DOHH2 (cell line): ENCODE measurements around the gene AKAP8L.

ENCODE experiments used
- H3F3A ChIP-seq: fragments of 200-600 bp; sonication (generic), shearing (Covaris generic); 2 replicates; pipeline ENCODE4 v1.6.0; 2016; ENCODE audit warnings: antibody characterized with exemption, mild to moderate bottlenecking; ENCODE audit not compliant: control insufficient read depth, insufficient read depth
- H3K27ac ChIP-seq: fragments of 200-600 bp; sonication (generic); 2 replicates; pipeline ENCODE4 v1.5.1; 2014; ENCODE audit warnings: low read depth, mild to moderate bottlenecking, low read length, moderate library complexity
- H3K27me3 ChIP-seq: fragments of 200-600 bp; sonication (generic); 2 replicates; pipeline ENCODE4 v1.6.1; 2014; ENCODE audit warnings: mild to moderate bottlenecking, low read length, mixed read lengths; ENCODE audit not compliant: control insufficient read depth
- H3K36me3 ChIP-seq: fragments of 200-600 bp; sonication (generic); 2 replicates; pipeline ENCODE4 v1.6.1; 2014; ENCODE audit warnings: mild to moderate bottlenecking, low read length, moderate library complexity, mixed read lengths; ENCODE audit not compliant: control insufficient read depth
- H3K4me1 ChIP-seq: fragments of 200-600 bp; sonication (generic); 2 replicates; pipeline ENCODE4 v1.6.1; 2014; ENCODE audit warnings: mild to moderate bottlenecking, low read length, mixed read lengths; ENCODE audit not compliant: control insufficient read depth
- H3K4me2 ChIP-seq: fragments of 200-600 bp; sonication (generic); 2 replicates; pipeline ENCODE4 v1.6.0; 2014; ENCODE audit warnings: mild to moderate bottlenecking, low read length, moderate library complexity
- H3K4me3 ChIP-seq: fragments of 200-600 bp; sonication (generic); 2 replicates; pipeline ENCODE4 v1.5.1; 2014; ENCODE audit warnings: mild to moderate bottlenecking, low read length, mixed read lengths
- H3K79me2 ChIP-seq: fragments of 200-600 bp; sonication (generic); 2 replicates; pipeline ENCODE4 v1.6.1; 2014; ENCODE audit warnings: mild to moderate bottlenecking, low read length, mixed read lengths; ENCODE audit not compliant: control insufficient read depth
- H3K9me2 ChIP-seq: fragments of 200-600 bp; sonication (generic); replicated peaks from 2 replicates; pipeline ENCODE4 v1.6.1; 2014; ENCODE audit warnings: mild to moderate bottlenecking, low read length, mixed read lengths; ENCODE audit not compliant: control insufficient read depth
- H3K9me3 ChIP-seq: fragments of 200-600 bp; sonication (generic); 2 replicates; pipeline ENCODE4 v1.6.1; 2014; ENCODE audit warnings: antibody characterized with exemption, low read length, mixed read lengths; ENCODE audit not compliant: control insufficient read depth, insufficient read depth
- H4K20me1 ChIP-seq: fragments of 200-600 bp; sonication (generic); 2 replicates; pipeline ENCODE4 v1.6.0; 2014; ENCODE audit warnings: low read depth, mild to moderate bottlenecking, antibody characterized with exemption, low read length, moderate library complexity; ENCODE audit not compliant: control insufficient read depth, insufficient read depth
- EZH2phosphoT487 ChIP-seq: fragments of 200-600 bp; sonication (generic); IDR thresholded peaks from 2 replicates; pipeline ENCODE4 v1.6.1; 2017; ENCODE audit warnings: borderline replicate concordance, mild to moderate bottlenecking, antibody characterized with exemption, low read length, moderate library complexity, mixed read lengths
- TF ChIP-seq, protein P1 (sequence below): fragments of 200-600 bp; sonication (generic); IDR thresholded peaks from one replicate; pipeline ENCODE4 v1.5.1; 2014; ENCODE audit warnings: antibody characterized with exemption, mild to moderate bottlenecking, low read depth, low read length; ENCODE audit not compliant: poor library complexity, severe bottlenecking

The AKAP8L gene

DNA sequence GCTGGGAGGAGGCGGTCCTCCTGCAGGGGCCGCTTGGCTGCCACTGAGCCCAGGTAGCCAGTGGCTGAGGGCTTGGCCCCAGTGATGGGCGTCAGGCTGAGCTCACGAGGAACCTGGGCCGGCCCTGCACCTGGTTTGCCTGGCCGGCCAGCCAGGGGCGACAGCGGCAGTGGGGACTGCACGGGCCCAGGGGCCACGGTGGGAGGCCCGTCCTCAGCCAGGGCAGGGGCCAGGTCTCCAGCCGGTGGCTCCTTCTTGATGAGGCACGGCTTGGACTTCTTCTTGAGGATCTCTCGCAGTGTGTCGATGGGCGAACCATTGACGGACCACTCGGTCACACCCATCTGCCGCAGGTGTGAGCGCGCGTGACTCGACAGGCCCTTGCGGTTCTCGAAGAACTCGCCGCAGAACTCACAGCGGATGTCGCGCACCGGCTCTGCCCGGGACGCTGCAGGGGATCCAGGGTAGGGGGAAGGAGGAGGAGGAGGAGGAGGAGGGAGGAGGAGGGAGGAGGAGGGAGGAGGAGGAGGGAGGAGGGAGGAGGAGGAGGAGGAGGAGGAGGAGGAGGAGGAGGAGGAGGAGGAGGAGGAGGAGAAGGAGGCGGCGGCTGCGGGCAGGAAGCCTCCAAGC lies 6.6 kb upstream of the AKAP8L start:
- no peaks in the 10 kb centered on the region for H3K9me3 ChIP-seq
- 0 out of 2 replicates have a peak, but pooled peaks cover 2% of the 10 kb centered on the region for H4K20me1 ChIP-seq
- no peak overlapping the region for H3K27ac ChIP-seq
- H3K9me2 ChIP-seq, result no peaks in the 10 kb centered on the region
- H3K4me1 ChIP-seq, result peaks cover 2% of the 10 kb centered on the region; the same call in 1 of the 2 replicates
- H3K79me2 ChIP-seq, result peaks cover 23% of the 10 kb centered on the region
- no peak overlapping the region for H3K4me3 ChIP-seq
- H3K27me3 ChIP-seq, result no peaks in the 10 kb centered on the region
- peaks cover 78% of the 10 kb centered on the region for H3K36me3 ChIP-seq
- no peak overlapping the region for H3K4me2 ChIP-seq
- TF ChIP-seq, protein P1, sequence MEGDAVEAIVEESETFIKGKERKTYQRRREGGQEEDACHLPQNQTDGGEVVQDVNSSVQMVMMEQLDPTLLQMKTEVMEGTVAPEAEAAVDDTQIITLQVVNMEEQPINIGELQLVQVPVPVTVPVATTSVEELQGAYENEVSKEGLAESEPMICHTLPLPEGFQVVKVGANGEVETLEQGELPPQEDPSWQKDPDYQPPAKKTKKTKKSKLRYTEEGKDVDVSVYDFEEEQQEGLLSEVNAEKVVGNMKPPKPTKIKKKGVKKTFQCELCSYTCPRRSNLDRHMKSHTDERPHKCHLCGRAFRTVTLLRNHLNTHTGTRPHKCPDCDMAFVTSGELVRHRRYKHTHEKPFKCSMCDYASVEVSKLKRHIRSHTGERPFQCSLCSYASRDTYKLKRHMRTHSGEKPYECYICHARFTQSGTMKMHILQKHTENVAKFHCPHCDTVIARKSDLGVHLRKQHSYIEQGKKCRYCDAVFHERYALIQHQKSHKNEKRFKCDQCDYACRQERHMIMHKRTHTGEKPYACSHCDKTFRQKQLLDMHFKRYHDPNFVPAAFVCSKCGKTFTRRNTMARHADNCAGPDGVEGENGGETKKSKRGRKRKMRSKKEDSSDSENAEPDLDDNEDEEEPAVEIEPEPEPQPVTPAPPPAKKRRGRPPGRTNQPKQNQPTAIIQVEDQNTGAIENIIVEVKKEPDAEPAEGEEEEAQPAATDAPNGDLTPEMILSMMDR, result no peak
- no peak for TF ChIP-seq EZH2phosphoT487
- H3F3A ChIP-seq, result peaks cover 2% of the 10 kb centered on the region; the same call in 1 of the 2 replicates

DNA sequence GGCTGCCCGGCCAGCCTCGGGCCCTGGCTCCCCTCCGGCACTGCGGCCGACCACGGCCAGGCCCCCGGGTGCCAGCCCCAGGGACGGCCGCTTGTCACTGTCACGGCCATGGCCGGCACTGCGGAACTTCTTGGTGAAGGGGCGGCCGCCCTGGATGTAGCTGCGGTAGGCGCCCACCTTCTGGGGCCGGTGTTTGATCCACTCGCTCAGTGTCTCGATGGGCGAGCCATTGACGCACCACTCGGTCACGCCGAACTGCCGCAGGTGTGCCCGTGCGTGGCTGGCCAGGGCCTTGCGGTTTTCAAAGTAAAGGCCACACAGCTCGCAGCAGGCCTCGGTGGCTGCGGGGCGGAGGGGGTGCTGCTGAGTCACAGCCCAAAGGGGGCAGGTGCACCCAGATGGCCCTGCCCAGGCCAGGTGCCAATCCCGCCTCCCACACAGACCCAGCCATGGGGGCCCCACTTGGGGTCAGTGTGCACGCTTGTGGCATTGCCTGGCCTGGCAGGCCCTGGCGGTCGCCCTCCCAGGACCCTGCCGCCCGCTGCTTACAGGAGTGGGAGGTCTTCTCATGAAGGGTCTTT lies 6.0 kb upstream of the AKAP8L start:
- no peak overlapping the region for H3K4me2 ChIP-seq
- peaks cover 72% of the 10 kb centered on the region for H3K36me3 ChIP-seq
- TF ChIP-seq, protein P1, result no peak
- TF ChIP-seq EZH2phosphoT487, result no peak
- no peaks in the 10 kb centered on the region for H3K9me2 ChIP-seq
- H3K27me3 ChIP-seq, result no peaks in the 10 kb centered on the region
- H3K4me3 ChIP-seq, result no peak overlapping the region
- H3K27ac ChIP-seq, result no peak overlapping the region
- H3K79me2 ChIP-seq, result peaks cover 16% of the 10 kb centered on the region
- H3K9me3 ChIP-seq, result no peaks in the 10 kb centered on the region
- peaks cover 7% of the 10 kb centered on the region; the same call in 1 of the 2 replicates for H3F3A ChIP-seq
- H4K20me1 ChIP-seq, result no peaks in the 10 kb centered on the region
- peaks cover 1% of the 10 kb centered on the region for H3K4me1 ChIP-seq

DNA sequence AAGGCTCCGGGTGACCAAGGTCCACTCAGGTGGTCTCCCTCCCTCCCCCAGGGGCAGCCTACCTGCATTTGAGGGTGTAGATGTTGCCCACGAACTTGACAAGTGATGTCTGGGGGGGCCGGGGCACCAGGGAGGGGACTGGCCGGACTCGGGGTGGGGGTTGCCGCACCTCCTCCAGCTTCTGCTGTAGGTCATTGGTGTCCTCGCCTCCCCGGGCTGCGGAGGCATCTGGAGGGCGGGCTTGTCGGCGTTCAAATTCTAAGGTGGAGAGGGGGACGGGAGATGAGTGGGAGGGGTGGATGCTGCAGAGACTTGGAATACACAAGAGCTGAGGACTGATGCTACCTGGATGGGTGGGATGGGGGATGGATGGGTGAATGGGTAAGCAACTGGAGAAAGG lies 5.3 kb upstream of the AKAP8L start:
- Histone ChIP-seq H3K4me2 (no peak overlapping the region), H3K4me3 (no peak overlapping the region), H3K4me1 (peaks cover 8% of the 10 kb centered on the region), H3K27me3 (no peaks in the 10 kb centered on the region), H3K9me3 (no peaks in the 10 kb centered on the region), H3K27ac (no peak overlapping the region), H3F3A (peaks cover 11% of the 10 kb centered on the region; the same call in 1 of the 2 replicates), H3K36me3 (peaks cover 66% of the 10 kb centered on the region), H3K79me2 (peaks cover 10% of the 10 kb centered on the region), H4K20me1 (no peaks in the 10 kb centered on the region), H3K9me2 (no peaks in the 10 kb centered on the region)
- TF ChIP-seq, protein P1, result no peak
- TF ChIP-seq EZH2phosphoT487, result no peak
